Measurements from ENCODE around the gene OR8U1.

DNA sequence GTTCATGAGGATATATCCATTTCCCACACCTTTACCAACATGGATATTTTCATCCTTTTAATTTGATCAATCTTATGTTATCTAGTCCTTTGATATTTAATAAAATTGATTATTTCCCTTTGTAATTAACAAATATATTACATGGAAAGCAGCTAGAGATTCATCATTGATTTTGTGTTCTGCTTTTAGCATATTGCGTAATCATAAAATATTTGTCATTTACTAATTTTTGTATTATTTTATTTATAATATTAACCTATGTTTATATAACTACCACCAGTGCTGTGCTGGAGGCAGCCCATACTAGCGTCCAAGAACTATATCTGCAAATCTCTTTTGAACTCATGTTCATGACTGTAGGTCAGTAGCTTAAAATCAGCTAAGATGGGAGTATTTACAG, 4.7 kb downstream of the OR8U1 start:
- no peak for TF ChIP-seq POLR2AphosphoS5 (IDR thresholded peaks at IDR 0.05; ENCODE audit: low read depth)
- TF ChIP-seq, protein P1, sequence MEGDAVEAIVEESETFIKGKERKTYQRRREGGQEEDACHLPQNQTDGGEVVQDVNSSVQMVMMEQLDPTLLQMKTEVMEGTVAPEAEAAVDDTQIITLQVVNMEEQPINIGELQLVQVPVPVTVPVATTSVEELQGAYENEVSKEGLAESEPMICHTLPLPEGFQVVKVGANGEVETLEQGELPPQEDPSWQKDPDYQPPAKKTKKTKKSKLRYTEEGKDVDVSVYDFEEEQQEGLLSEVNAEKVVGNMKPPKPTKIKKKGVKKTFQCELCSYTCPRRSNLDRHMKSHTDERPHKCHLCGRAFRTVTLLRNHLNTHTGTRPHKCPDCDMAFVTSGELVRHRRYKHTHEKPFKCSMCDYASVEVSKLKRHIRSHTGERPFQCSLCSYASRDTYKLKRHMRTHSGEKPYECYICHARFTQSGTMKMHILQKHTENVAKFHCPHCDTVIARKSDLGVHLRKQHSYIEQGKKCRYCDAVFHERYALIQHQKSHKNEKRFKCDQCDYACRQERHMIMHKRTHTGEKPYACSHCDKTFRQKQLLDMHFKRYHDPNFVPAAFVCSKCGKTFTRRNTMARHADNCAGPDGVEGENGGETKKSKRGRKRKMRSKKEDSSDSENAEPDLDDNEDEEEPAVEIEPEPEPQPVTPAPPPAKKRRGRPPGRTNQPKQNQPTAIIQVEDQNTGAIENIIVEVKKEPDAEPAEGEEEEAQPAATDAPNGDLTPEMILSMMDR (conservative IDR thresholded peaks at IDR 0.05; ENCODE audit: low read depth in 2 of 2), result no peak
- TF ChIP-seq, protein P2, sequence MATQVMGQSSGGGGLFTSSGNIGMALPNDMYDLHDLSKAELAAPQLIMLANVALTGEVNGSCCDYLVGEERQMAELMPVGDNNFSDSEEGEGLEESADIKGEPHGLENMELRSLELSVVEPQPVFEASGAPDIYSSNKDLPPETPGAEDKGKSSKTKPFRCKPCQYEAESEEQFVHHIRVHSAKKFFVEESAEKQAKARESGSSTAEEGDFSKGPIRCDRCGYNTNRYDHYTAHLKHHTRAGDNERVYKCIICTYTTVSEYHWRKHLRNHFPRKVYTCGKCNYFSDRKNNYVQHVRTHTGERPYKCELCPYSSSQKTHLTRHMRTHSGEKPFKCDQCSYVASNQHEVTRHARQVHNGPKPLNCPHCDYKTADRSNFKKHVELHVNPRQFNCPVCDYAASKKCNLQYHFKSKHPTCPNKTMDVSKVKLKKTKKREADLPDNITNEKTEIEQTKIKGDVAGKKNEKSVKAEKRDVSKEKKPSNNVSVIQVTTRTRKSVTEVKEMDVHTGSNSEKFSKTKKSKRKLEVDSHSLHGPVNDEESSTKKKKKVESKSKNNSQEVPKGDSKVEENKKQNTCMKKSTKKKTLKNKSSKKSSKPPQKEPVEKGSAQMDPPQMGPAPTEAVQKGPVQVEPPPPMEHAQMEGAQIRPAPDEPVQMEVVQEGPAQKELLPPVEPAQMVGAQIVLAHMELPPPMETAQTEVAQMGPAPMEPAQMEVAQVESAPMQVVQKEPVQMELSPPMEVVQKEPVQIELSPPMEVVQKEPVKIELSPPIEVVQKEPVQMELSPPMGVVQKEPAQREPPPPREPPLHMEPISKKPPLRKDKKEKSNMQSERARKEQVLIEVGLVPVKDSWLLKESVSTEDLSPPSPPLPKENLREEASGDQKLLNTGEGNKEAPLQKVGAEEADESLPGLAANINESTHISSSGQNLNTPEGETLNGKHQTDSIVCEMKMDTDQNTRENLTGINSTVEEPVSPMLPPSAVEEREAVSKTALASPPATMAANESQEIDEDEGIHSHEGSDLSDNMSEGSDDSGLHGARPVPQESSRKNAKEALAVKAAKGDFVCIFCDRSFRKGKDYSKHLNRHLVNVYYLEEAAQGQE (IDR thresholded peaks at IDR 0.05; ENCODE audit: unreplicated experiment), result no peak
- no peak for TF ChIP-seq JUNB (IDR thresholded peaks at IDR 0.05; ENCODE audit: unreplicated experiment)
- no peak for TF ChIP-seq EZH2phosphoT487 (IDR thresholded peaks at IDR 0.05; ENCODE audit: unreplicated experiment)
- TF ChIP-seq, protein P3, sequence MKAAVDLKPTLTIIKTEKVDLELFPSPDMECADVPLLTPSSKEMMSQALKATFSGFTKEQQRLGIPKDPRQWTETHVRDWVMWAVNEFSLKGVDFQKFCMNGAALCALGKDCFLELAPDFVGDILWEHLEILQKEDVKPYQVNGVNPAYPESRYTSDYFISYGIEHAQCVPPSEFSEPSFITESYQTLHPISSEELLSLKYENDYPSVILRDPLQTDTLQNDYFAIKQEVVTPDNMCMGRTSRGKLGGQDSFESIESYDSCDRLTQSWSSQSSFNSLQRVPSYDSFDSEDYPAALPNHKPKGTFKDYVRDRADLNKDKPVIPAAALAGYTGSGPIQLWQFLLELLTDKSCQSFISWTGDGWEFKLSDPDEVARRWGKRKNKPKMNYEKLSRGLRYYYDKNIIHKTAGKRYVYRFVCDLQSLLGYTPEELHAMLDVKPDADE (IDR thresholded peaks at IDR 0.05), result no peak
- TF ChIP-seq EZH2 (IDR thresholded peaks at IDR 0.05; ENCODE audit: low read depth, unreplicated experiment), result no peak
- TF ChIP-seq ZNF331 (CRISPR knock-in tag; IDR thresholded peaks at IDR 0.05; ENCODE audit: low read depth), result no peak
- TF ChIP-seq, protein P4, sequence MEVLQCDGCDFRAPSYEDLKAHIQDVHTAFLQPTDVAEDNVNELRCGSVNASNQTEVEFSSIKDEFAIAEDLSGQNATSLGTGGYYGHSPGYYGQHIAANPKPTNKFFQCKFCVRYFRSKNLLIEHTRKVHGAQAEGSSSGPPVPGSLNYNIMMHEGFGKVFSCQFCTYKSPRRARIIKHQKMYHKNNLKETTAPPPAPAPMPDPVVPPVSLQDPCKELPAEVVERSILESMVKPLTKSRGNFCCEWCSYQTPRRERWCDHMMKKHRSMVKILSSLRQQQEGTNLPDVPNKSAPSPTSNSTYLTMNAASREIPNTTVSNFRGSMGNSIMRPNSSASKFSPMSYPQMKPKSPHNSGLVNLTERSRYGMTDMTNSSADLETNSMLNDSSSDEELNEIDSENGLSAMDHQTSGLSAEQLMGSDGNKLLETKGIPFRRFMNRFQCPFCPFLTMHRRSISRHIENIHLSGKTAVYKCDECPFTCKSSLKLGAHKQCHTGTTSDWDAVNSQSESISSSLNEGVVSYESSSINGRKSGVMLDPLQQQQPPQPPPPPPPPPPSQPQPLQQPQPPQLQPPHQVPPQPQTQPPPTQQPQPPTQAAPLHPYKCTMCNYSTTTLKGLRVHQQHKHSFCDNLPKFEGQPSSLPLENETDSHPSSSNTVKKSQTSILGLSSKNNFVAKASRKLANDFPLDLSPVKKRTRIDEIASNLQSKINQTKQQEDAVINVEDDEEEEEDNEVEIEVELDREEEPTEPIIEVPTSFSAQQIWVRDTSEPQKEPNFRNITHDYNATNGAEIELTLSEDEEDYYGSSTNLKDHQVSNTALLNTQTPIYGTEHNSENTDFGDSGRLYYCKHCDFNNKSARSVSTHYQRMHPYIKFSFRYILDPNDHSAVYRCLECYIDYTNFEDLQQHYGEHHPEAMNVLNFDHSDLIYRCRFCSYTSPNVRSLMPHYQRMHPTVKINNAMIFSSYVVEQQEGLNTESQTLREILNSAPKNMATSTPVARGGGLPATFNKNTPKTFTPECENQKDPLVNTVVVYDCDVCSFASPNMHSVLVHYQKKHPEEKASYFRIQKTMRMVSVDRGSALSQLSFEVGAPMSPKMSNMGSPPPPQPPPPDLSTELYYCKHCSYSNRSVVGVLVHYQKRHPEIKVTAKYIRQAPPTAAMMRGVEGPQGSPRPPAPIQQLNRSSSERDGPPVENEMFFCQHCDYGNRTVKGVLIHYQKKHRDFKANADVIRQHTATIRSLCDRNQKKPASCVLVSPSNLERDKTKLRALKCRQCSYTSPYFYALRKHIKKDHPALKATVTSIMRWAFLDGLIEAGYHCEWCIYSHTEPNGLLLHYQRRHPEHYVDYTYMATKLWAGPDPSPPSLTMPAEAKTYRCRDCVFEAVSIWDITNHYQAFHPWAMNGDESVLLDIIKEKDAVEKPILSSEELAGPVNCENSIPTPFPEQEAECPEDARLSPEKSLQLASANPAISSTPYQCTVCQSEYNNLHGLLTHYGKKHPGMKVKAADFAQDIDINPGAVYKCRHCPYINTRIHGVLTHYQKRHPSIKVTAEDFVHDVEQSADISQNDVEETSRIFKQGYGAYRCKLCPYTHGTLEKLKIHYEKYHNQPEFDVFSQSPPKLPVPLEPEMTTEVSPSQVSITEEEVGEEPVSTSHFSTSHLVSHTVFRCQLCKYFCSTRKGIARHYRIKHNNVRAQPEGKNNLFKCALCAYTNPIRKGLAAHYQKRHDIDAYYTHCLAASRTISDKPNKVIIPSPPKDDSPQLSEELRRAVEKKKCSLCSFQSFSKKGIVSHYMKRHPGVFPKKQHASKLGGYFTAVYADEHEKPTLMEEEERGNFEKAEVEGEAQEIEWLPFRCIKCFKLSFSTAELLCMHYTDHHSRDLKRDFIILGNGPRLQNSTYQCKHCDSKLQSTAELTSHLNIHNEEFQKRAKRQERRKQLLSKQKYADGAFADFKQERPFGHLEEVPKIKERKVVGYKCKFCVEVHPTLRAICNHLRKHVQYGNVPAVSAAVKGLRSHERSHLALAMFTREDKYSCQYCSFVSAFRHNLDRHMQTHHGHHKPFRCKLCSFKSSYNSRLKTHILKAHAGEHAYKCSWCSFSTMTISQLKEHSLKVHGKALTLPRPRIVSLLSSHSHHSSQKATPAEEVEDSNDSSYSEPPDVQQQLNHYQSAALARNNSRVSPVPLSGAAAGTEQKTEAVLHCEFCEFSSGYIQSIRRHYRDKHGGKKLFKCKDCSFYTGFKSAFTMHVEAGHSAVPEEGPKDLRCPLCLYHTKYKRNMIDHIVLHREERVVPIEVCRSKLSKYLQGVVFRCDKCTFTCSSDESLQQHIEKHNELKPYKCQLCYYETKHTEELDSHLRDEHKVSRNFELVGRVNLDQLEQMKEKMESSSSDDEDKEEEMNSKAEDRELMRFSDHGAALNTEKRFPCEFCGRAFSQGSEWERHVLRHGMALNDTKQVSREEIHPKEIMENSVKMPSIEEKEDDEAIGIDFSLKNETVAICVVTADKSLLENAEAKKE (CRISPR knock-in tag; IDR thresholded peaks at IDR 0.05), result no peak
- TF ChIP-seq CREB1 (CRISPR knock-in tag; IDR thresholded peaks at IDR 0.05; ENCODE audit: low read depth), result no peak
- TF ChIP-seq STAT1 (IDR thresholded peaks at IDR 0.05; ENCODE audit: unreplicated experiment), result no peak
- no peak for TF ChIP-seq NANOG (IDR thresholded peaks at IDR 0.05; ENCODE audit: borderline replicate concordance)
- no peak for TF ChIP-seq ZNF114 (CRISPR knock-in tag; IDR thresholded peaks at IDR 0.05)

All from GM23338 (cell line).